Astrocyte (in vitro differentiated cells and primary cell): ENCODE data around the gene DOCK1.
"Not testable (repeated sequence)": the region's sequence is repeated elsewhere in the genome, so short reads cannot be mapped to it uniquely, and the experiment has no call there.

Experiments used
- EZH2 ChIP-seq: IDR thresholded peaks from 2 replicates; pipeline ENCODE4 v1.6.1; 2012; ENCODE audit warnings: mild to moderate bottlenecking, low read length, inconsistent platforms; ENCODE audit not compliant: insufficient read depth
- TF ChIP-seq, protein P1 (sequence below): IDR thresholded peaks from 2 replicates; pipeline ENCODE4 v1.5.1; 2011; ENCODE audit warnings: low read depth, mild to moderate bottlenecking, inconsistent platforms, low read length, moderate library complexity; ENCODE audit not compliant: insufficient read depth

DNA sequence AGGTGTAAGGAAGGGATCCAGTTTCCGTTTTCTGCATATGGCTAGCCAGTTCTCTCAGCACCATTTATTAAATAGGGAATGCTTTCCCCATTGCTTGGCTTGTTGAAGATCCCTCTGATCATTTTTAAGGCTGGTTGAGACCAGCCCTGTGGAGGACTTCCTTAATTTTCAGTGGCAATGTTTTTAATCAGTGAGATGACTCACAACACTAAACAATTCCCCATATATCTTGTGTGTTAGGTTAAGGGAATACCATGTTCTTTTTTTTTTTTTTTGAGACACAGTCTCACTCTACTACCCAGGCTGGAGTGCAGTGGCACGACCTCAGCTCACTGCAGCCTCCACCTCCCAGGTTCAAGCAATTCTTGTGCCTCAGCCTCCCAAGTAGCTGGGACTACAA, 404.4 kb downstream of the DOCK1 start:
- TF ChIP-seq, protein P1, sequence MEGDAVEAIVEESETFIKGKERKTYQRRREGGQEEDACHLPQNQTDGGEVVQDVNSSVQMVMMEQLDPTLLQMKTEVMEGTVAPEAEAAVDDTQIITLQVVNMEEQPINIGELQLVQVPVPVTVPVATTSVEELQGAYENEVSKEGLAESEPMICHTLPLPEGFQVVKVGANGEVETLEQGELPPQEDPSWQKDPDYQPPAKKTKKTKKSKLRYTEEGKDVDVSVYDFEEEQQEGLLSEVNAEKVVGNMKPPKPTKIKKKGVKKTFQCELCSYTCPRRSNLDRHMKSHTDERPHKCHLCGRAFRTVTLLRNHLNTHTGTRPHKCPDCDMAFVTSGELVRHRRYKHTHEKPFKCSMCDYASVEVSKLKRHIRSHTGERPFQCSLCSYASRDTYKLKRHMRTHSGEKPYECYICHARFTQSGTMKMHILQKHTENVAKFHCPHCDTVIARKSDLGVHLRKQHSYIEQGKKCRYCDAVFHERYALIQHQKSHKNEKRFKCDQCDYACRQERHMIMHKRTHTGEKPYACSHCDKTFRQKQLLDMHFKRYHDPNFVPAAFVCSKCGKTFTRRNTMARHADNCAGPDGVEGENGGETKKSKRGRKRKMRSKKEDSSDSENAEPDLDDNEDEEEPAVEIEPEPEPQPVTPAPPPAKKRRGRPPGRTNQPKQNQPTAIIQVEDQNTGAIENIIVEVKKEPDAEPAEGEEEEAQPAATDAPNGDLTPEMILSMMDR: not testable (repeated sequence)
- not testable (repeated sequence) for TF ChIP-seq EZH2
